GM21576 (cell line): ENCODE results near the gene PLXND1.
"Not testable (repeated sequence)": the region's sequence is repeated elsewhere in the genome, so short reads cannot be mapped to it uniquely, and the experiment has no call there.

Experiments used
- ATAC-seq: cut with Tn5 transposase; IDR thresholded peaks from one replicate; pipeline ENCODE4 v1.9.1; 2021; ENCODE audit warnings: mild to moderate bottlenecking, moderate library complexity; ENCODE audit not compliant: unreplicated experiment

The PLXND1 gene

GRCh38 chr3:129553719-129554118 is 52.8 kb downstream of the PLXND1 start:
- no peak for ATAC-seq

GRCh38 chr3:129553171-129553570 is 53.3 kb downstream of the PLXND1 start:
- no peak for ATAC-seq

- ATAC-seq, result no peak
These were observed 54.0 kb downstream of the PLXND1 start for GRCh38 chr3:129552287-129553050.

- ATAC-seq, result no peak
These were observed 56.7 kb downstream of the PLXND1 start for GRCh38 chr3:129549805-129550204.

- ATAC-seq, result no peak
These were observed 57.3 kb downstream of the PLXND1 start for GRCh38 chr3:129549006-129549800.

- ATAC-seq, result no peak
These were observed 58.1 kb downstream of the PLXND1 start for GRCh38 chr3:129548104-129548965.

GRCh38 chr3:129547241-129547640 is 59.2 kb downstream of the PLXND1 start:
- no peak for ATAC-seq

GRCh38 chr3:129545951-129546350 is 60.5 kb downstream of the PLXND1 start:
- not testable (repeated sequence) for ATAC-seq

- no peak for ATAC-seq
These were observed 62.5 kb downstream of the PLXND1 start for GRCh38 chr3:129543999-129544398.

- no peak for ATAC-seq
These were observed 63.2 kb downstream of the PLXND1 start, which contains the start of gene H1-8 for GRCh38 chr3:129543156-129543790. Gene H1-8 (plus strand): TSS chr3:129543175. CDS start chr3:129543219, 44 bp downstream.

- ATAC-seq, result no peak
These were observed 63.7 kb downstream of the PLXND1 start for GRCh38 chr3:129542747-129543146.

GRCh38 chr3:129540776-129541516 is 65.5 kb downstream of the PLXND1 start:
- ATAC-seq, result no peak

GRCh38 chr3:129539206-129539605 is 67.3 kb downstream of the PLXND1 start:
- ATAC-seq, result no peak

GRCh38 chr3:129536804-129537203 is 69.7 kb downstream of the PLXND1 start:
- no peak for ATAC-seq

- no peak for ATAC-seq
These were observed 70.2 kb downstream of the PLXND1 start for GRCh38 chr3:129536374-129536667.

- no peak for ATAC-seq
These were observed 71.4 kb downstream of the PLXND1 start for GRCh38 chr3:129535075-129535474.

- ATAC-seq, result no peak
These were observed 71.9 kb downstream of the PLXND1 start for GRCh38 chr3:129534428-129535027.

- no peak for ATAC-seq
These were observed 73.1 kb downstream of the PLXND1 start for GRCh38 chr3:129533406-129533805.

GRCh38 chr3:129532261-129532660 is 74.2 kb downstream of the PLXND1 start:
- ATAC-seq, result no peak

GRCh38 chr3:129531699-129532098 is 74.8 kb downstream of the PLXND1 start:
- no peak for ATAC-seq
